CD8-positive, alpha-beta memory T cell (primary cell): Measurements from ENCODE around the gene GNA12. TPM values are rescaled to one million over a fixed set of nuclear protein-coding genes. Genes with fewer than 3 reads are reported as not detected.
A peak's percentile ranks its signal among the peaks of the same experiment; 100 is the strongest.

Experiments
- CTCF ChIA-PET: fragments of 350-600 bp; sonication (Branson Sonifier 250); formaldehyde crosslinking; loops from one replicate; lab custom pipeline; 2021; ENCODE audit warnings: antibody characterized with exemption; lab: Charles Lee
- POLR2A ChIA-PET: fragments of 350-600 bp; sonication (Branson Sonifier 250); formaldehyde crosslinking; loops from one replicate; lab custom pipeline; 2021; ENCODE audit warnings: antibody characterized with exemption; lab: Charles Lee
- DNase-seq, 5 donors: peaks; one replicate each; pipeline versions ENCODE4 v3.0.0 to v3.0.0-alpha.2; 2020 to 2022; ENCODE audit warnings: mixed read lengths in 1 of 5
- H3K27ac ChIP-seq: one replicate; pipeline ENCODE4 v1.7.0; 2013; ENCODE audit warnings: low read depth, mild to moderate bottlenecking, low read length, moderate library complexity
- H3K27me3 ChIP-seq: 2 replicates; pipeline ENCODE4 v1.7.0; 2013; ENCODE audit warnings: low read length, mild to moderate bottlenecking; ENCODE audit not compliant: insufficient read depth, poor library complexity, severe bottlenecking
- H3K36me3 ChIP-seq: 2 replicates; pipeline ENCODE4 v1.7.0; 2013; ENCODE audit warnings: mild to moderate bottlenecking, low read length, moderate library complexity; ENCODE audit not compliant: insufficient read depth
- H3K4me1 ChIP-seq: 2 replicates; pipeline ENCODE4 v1.7.0; 2013; ENCODE audit warnings: mild to moderate bottlenecking, low read length, moderate library complexity; ENCODE audit not compliant: insufficient read depth
- H3K4me3 ChIP-seq: 2 replicates; pipeline ENCODE4 v1.7.0; 2013; ENCODE audit warnings: mild to moderate bottlenecking, low read length
- H3K9me3 ChIP-seq: 2 replicates; pipeline ENCODE4 v1.7.0; 2013; ENCODE audit warnings: mild to moderate bottlenecking, low read length
- H3K27ac Mint-ChIP-seq, 8 donors: one replicate each; pipeline ENCODE4 v1.8.0; 2020 to 2021; ENCODE audit warnings: mixed read lengths in 8 of 8, mild to moderate bottlenecking in 6 of 8, inconsistent platforms in 3 of 8, moderate library complexity in 3 of 8
- H3K27me3 Mint-ChIP-seq, 2 donors: one replicate each; pipeline ENCODE4 v1.8.0; 2020 to 2021; ENCODE audit warnings: mixed read lengths in 2 of 2, mild to moderate bottlenecking in 1 of 2, moderate library complexity in 1 of 2
- H3K36me3 Mint-ChIP-seq, 3 donors: one replicate each; pipeline ENCODE4 v1.8.0; 2020 to 2021; ENCODE audit warnings: mixed read lengths in 3 of 3, inconsistent platforms in 1 of 3, mild to moderate bottlenecking in 1 of 3
- H3K4me1 Mint-ChIP-seq, 3 donors: one replicate each; pipeline ENCODE4 v1.8.0; 2020 to 2021; ENCODE audit warnings: mixed read lengths in 3 of 3, inconsistent platforms in 1 of 3, mild to moderate bottlenecking in 1 of 3
- H3K4me3 Mint-ChIP-seq, 7 donors: one replicate each; pipeline ENCODE4 v1.8.0; 2020 to 2021; ENCODE audit warnings: mixed read lengths in 7 of 7, mild to moderate bottlenecking in 6 of 7, moderate library complexity in 4 of 7, inconsistent platforms in 2 of 7
- H3K9me3 Mint-ChIP-seq, 5 donors: one replicate each; pipeline ENCODE4 v1.8.0; 2020 to 2022; ENCODE audit warnings: mixed read lengths in 5 of 5, mild to moderate bottlenecking in 3 of 5, moderate library complexity in 2 of 5, inconsistent platforms in 1 of 5
- polyA plus RNA-seq: library from polyadenylated mRNA; unstranded; fragments of 300-500 nt; fragmentation: Illumina TruSeq; gene quantifications from one replicate; pipeline ENCODE4 v1.2.3, GENCODE V29; 2021
- total RNA-seq, 2 experiments: library from RNA; stranded (reverse); gene quantifications; one replicate each; pipeline ENCODE4 v1.2.3, GENCODE V29; 2021

The GNA12 gene
- total RNA-seq = 10 to 100 TPM; 20.6 to 21.2 TPM
- 11.2 TPM for polyA plus RNA-seq

DNA sequence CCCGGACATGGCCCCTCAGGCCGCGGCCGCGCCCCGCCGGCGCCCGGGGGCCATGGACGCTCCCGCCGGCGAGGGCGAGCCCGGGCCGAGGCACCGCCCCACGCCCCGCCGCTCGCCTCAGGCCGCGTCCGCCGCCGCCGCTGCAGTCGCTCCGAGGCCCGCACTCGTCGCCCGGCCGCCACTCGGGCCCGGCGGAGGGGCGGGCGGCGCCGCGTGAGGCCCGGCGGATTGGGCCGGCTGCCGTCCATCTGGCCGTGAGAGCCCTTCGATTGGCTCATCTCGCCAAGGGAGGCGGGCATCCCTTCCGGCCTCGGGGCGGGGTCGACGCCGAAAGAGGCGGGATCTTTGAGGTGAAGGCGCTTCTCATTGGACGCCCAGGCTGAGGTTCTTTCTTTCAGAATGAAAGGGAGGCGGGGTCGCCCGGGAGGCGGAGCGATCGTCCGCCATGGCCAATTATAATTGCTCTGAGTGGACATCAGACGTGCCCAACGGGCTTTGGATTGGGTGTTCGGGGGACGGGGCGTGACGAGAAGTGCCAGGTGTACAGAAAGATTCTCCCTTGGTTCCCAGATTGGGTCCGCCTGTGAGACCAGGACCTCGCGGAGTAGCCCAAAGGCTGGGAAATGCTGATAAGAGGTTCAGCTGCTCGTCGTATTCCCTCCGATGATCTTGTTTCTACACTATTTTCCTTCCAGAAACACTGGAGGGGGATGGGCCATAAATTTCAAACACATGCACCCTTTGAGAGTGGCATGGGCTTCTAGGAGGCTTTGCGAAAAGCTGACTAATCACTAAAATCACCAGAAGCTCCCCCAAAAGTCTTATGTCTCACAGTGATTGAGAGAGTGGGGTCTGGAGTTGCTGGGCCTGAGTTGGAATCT lies at the start of gene GNA12:
GNA12 (minus strand) TSS at position 156 of the 881 bp plus-strand sequence; CDS start at position 9, 147 bp downstream.
- peak within 1 kb of the TSS; percentile 34 for H3K27ac ChIP-seq
- no peaks in the 10 kb centered on the region for H3K36me3 ChIP-seq
- H3K27me3 ChIP-seq = no peaks in the 10 kb centered on the region
- POLR2A ChIA-PET = interaction anchor here (0.6 kb wide), 1 partner anchor 248 kb away, joined by 3 read pairs; no protein-coding TSS in a partner anchor
- no peaks in the 10 kb centered on the region for H3K9me3 Mint-ChIP-seq
- H3K4me1 ChIP-seq = peaks cover 16% of the 10 kb centered on the region
- peak; percentile 95 to 99 (median 97) for DNase-seq
- peaks cover 0 to 8% (median 1%) of the 10 kb centered on the region in 3 donors for H3K36me3 Mint-ChIP-seq
- H3K4me3 Mint-ChIP-seq = peak within 1 kb of the TSS; percentile 85 to 93 (median 90)
- peak within 1 kb of the TSS in 6 of 8 donors; percentile 7 to 92 (median 82) for H3K27ac Mint-ChIP-seq
- no peaks in the 10 kb centered on the region for H3K27me3 Mint-ChIP-seq
- H3K9me3 ChIP-seq = no peaks in the 10 kb centered on the region
- peak within 1 kb of the TSS; percentile 77 for H3K4me3 ChIP-seq
- peaks cover 31 to 55% (median 51%) of the 10 kb centered on the region in 3 donors for H3K4me1 Mint-ChIP-seq
- CTCF ChIA-PET = interaction anchor here (0.6 to 0.7 kb wide), 3 partner anchors 49 to 137 kb away, joined by 3 to 4 read pairs (median 3); no protein-coding TSS in a partner anchor

- Histone ChIP-seq H3K4me3 (no peak overlapping the region), H3K4me1 (peaks cover 17% of the 10 kb centered on the region), H3K9me3 (no peaks in the 10 kb centered on the region), H3K27me3 (no peaks in the 10 kb centered on the region), H3K27ac (no peak overlapping the region), H3K36me3 (no peaks in the 10 kb centered on the region)
- H3K4me1 Mint-ChIP-seq = peaks cover 22 to 29% (median 22%) of the 10 kb centered on the region in 3 donors
- CTCF ChIA-PET = interaction anchor here (0.6 to 3.6 kb wide), 4 partner anchors 8 to 261 kb away, joined by 3 to 12 read pairs (median 4); no protein-coding TSS in a partner anchor
- no peak for DNase-seq
- H3K27ac Mint-ChIP-seq = peak overlapping the region in 6 of 8 donors; percentile 35 to 93 (median 68)
- H3K4me3 Mint-ChIP-seq = peak overlapping the region; percentile 68 to 92 (median 87)
- POLR2A ChIA-PET = interaction anchor here (0.5 kb wide), 1 partner anchor 1882 kb away, joined by 3 read pairs; the partner anchor contains the start of gene AP5Z1
- no peaks in the 10 kb centered on the region for H3K27me3 Mint-ChIP-seq
- no peaks in the 10 kb centered on the region for H3K36me3 Mint-ChIP-seq
- no peaks in the 10 kb centered on the region for H3K9me3 Mint-ChIP-seq
Observed at GRCh38 chr7:2893411-2893861, 49.3 kb upstream of the GNA12 start.

- no peak for DNase-seq
- H3K4me1 Mint-ChIP-seq = peaks cover 22 to 29% (median 22%) of the 10 kb centered on the region in 3 donors
- H3K36me3 Mint-ChIP-seq = no peaks in the 10 kb centered on the region
- no peaks in the 10 kb centered on the region for H3K9me3 Mint-ChIP-seq
- Histone ChIP-seq H3K4me1 (peaks cover 17% of the 10 kb centered on the region), H3K9me3 (no peaks in the 10 kb centered on the region), H3K36me3 (no peaks in the 10 kb centered on the region), H3K27ac (no peak overlapping the region), H3K4me3 (no peak overlapping the region), H3K27me3 (no peaks in the 10 kb centered on the region)
- H3K27ac Mint-ChIP-seq = peak overlapping the region in 2 of 8 donors; percentile 75 to 77
- H3K27me3 Mint-ChIP-seq = no peaks in the 10 kb centered on the region
- H3K4me3 Mint-ChIP-seq = peak overlapping the region in 6 of 7 donors; percentile 10 to 66 (median 40)
- POLR2A ChIA-PET = no interaction called here
- CTCF ChIA-PET = interaction anchor here (0.6 to 3.6 kb wide), 2 partner anchors 47 to 262 kb away, joined by 4 to 12 read pairs; no protein-coding TSS in a partner anchor
Observed at GRCh38 chr7:2892549-2892948, 48.4 kb upstream of the GNA12 start.

DNA sequence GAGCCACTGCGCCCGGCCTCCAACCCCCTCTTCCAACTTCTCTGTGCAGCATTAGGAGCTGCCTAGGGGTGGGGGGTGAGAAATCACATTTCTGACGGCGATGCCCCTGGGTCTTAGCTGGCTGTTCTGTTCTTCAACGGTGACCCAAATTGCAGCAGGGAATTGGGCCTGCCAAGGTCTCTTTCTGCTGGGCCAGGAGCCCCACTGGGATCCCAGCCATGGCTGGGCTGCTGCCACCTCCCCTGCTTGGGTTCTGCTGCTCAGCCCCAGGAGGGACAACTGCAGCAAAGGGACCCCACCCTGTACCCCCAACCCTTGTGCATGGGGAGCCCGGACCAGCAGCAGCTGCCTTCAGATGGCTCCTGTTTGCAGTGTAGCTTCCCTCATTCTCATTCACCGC lies 43.7 kb upstream of the GNA12 start:
- POLR2A ChIA-PET = interaction anchor here (0.6 kb wide), 1 partner anchor 31 kb away, joined by 5 read pairs; no protein-coding TSS in a partner anchor

DNA sequence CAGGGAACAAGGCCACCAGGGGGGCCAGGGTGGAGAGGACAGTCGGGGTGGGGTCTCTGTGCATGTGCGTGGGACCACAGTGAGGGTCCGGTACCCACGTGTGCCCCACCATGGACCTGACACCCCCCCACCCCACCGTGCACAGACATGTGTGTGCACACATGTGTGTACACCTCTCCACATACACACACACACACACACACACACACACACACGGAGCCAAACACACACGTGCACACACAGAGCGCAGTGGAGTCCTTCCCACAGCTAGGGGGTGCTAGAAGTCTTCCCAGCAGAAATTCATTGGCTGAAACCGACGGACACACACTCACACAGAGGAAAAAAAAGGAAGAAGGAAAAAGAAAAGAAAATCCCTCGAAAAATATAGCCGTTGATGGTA lies 42.8 kb upstream of the GNA12 start:
- H3K27ac ChIP-seq = no peak overlapping the region
- no peaks in the 10 kb centered on the region for H3K27me3 ChIP-seq
- Mint-ChIP-seq H3K27me3 (no peaks in the 10 kb centered on the region), H3K9me3 (no peaks in the 10 kb centered on the region), H3K4me1 (peaks cover 4 to 6% (median 5%) of the 10 kb centered on the region in 3 donors), H3K4me3 (no peak overlapping the region), H3K36me3 (peaks cover 0 to 2% (median 0%) of the 10 kb centered on the region in 3 donors), H3K27ac (peak overlapping the region in 2 of 8 donors; percentile 1 to 11)
- no peaks in the 10 kb centered on the region for H3K9me3 ChIP-seq
- POLR2A ChIA-PET = no interaction called here
- H3K4me1 ChIP-seq = peaks cover 4% of the 10 kb centered on the region
- DNase-seq = peak; percentile 26 to 71 (median 44)
- H3K36me3 ChIP-seq = no peaks in the 10 kb centered on the region
- CTCF ChIA-PET = interaction anchor here (1.0 to 3.0 kb wide), 8 partner anchors 10 to 788 kb away, joined by 3 to 22 read pairs (median 4); no protein-coding TSS in a partner anchor
- no peak overlapping the region for H3K4me3 ChIP-seq

More for the DNA sequence above, 43.7 kb upstream of the GNA12 start:
- Histone ChIP-seq H3K27ac (no peak overlapping the region), H3K9me3 (no peaks in the 10 kb centered on the region), H3K36me3 (no peaks in the 10 kb centered on the region), H3K27me3 (no peaks in the 10 kb centered on the region), H3K4me3 (no peak overlapping the region), H3K4me1 (peaks cover 4% of the 10 kb centered on the region)
- H3K4me3 Mint-ChIP-seq = no peak overlapping the region
- no peak for DNase-seq
- no peaks in the 10 kb centered on the region for H3K9me3 Mint-ChIP-seq
- H3K36me3 Mint-ChIP-seq = peaks cover 0 to 2% (median 0%) of the 10 kb centered on the region in 3 donors
- no peaks in the 10 kb centered on the region for H3K27me3 Mint-ChIP-seq
- CTCF ChIA-PET = interaction anchor here (0.9 to 3.0 kb wide), 8 partner anchors 11 to 267 kb away, joined by 3 to 22 read pairs (median 4); no protein-coding TSS in a partner anchor
- H3K27ac Mint-ChIP-seq = no peak overlapping the region
- H3K4me1 Mint-ChIP-seq = peaks cover 6 to 7% (median 6%) of the 10 kb centered on the region in 3 donors

DNA sequence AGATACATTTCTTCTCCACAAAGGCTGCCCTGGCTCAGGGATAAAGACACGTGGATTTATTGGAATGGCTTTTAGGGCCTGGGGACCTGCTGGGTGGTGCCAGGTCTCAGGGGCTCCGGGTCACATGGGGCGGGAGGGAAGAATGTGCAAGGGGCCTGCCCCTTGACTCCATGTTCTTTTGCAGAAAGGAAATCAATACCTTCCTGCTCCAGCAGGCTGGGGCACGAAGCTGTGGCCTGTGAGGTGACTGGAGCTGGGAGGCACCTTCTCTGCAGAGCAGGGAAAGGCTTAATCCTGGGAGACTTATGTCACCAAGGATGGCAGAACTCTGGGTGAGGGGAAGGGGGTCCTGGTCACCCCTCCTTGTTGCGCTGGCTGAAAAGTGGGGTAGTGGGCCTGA lies 42.3 kb upstream of the GNA12 start:
- H3K4me3 ChIP-seq = no peak overlapping the region
- ChIA-PET CTCF (interaction anchor here (1.0 to 3.0 kb wide), 7 partner anchors 10 to 788 kb away, joined by 3 to 22 read pairs (median 4); no protein-coding TSS in a partner anchor), POLR2A (no interaction called here)
- H3K4me1 Mint-ChIP-seq = peaks cover 4 to 6% (median 5%) of the 10 kb centered on the region in 3 donors
- no peak for DNase-seq
- no peaks in the 10 kb centered on the region for H3K27me3 ChIP-seq
- H3K27ac Mint-ChIP-seq = no peak overlapping the region
- no peaks in the 10 kb centered on the region for H3K27me3 Mint-ChIP-seq
- H3K4me1 ChIP-seq = peaks cover 4% of the 10 kb centered on the region
- H3K27ac ChIP-seq = no peak overlapping the region
- no peaks in the 10 kb centered on the region for H3K36me3 ChIP-seq
- H3K4me3 Mint-ChIP-seq = peak overlapping the region in 1 of 7 donors; percentile 44
- no peaks in the 10 kb centered on the region for H3K9me3 ChIP-seq
- H3K36me3 Mint-ChIP-seq = peaks cover 0 to 2% (median 0%) of the 10 kb centered on the region in 3 donors
- no peaks in the 10 kb centered on the region for H3K9me3 Mint-ChIP-seq

GRCh38 chr7:2884161-2884560 lies 40.1 kb upstream of the GNA12 start:
- DNase-seq = no peak
- no peaks in the 10 kb centered on the region for H3K36me3 ChIP-seq
- Mint-ChIP-seq H3K27me3 (no peaks in the 10 kb centered on the region), H3K9me3 (no peaks in the 10 kb centered on the region), H3K27ac (peak overlapping the region in 1 of 8 donors; percentile 36), H3K4me1 (peaks cover 11 to 16% (median 14%) of the 10 kb centered on the region in 3 donors), H3K4me3 (no peak overlapping the region), H3K36me3 (peaks cover 0 to 2% (median 0%) of the 10 kb centered on the region in 3 donors)
- POLR2A ChIA-PET = no interaction called here
- no peak overlapping the region for H3K27ac ChIP-seq
- peaks cover 10% of the 10 kb centered on the region for H3K4me1 ChIP-seq
- no peaks in the 10 kb centered on the region for H3K9me3 ChIP-seq
- H3K27me3 ChIP-seq = no peaks in the 10 kb centered on the region
- CTCF ChIA-PET = no interaction called here
- no peak overlapping the region for H3K4me3 ChIP-seq
